Measurements from ENCODE around the gene RBMX. TPM values are rescaled to one million over a fixed set of nuclear protein-coding genes. Genes with fewer than 3 reads are reported as not detected.
A peak's percentile ranks its signal among the peaks of the same experiment; 100 is the strongest.

RBMX gene
- total RNA-seq, 2 experiments from 2014 or later: 310 to 317 TPM

DNA sequence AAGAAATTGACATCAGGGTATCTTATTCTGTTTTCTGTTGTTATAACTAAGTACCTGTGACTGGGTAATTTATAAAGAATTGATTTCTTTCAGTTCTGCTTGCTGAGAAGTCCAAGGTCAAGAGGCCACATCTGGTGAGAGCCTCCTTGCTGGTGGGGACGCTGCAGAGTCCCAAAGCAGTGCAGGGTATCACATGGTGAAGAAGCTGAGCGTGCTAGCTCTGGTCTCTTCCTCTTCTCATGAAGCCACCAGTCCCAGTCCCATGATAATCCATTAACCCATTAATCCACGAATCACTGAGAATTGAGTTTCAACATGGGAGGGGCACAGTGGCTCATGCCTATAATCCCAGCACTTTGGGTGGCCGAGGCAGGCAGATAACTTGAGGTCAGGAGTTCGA, 18.0 kb downstream of the RBMX start:
- Histone ChIP-seq H3K27me3 (ENCODE audit: control insufficient read depth in 1 of 2, insufficient read depth in 2 of 2, low read length in 2 of 2) (no peaks in the 10 kb centered on the region), H3K27ac (ENCODE audit: low read depth in 1 of 2, low read length in 2 of 2) (no peak overlapping the region), H3K36me3 (ENCODE audit: insufficient read depth, low read length) (peaks cover 30% of the 10 kb centered on the region), H3K4me1 (ENCODE audit: insufficient read depth, low read length) (no peaks in the 10 kb centered on the region), H3K4me3 (ENCODE audit: low read length) (no peak overlapping the region), H3K9me3 (ENCODE audit: control insufficient read depth in 1 of 2, insufficient read depth in 1 of 2, low read length in 2 of 2) (no peaks in the 10 kb centered on the region)
- Mint-ChIP-seq H3K27me3 (no peaks in the 10 kb centered on the region), H3K36me3 (ENCODE audit: low read depth) (peaks cover 78% of the 10 kb centered on the region), H3K4me1 (ENCODE audit: low read depth) (peaks cover 28% of the 10 kb centered on the region), H3K9me3 (no peaks in the 10 kb centered on the region), H3K4me3 (no peak overlapping the region), H3K27ac (no peak overlapping the region)
- ChIA-PET CTCF (no interaction called here), POLR2A (interaction anchor here (0.7 kb wide), 1 partner anchor 9 kb away, joined by 3 read pairs; no protein-coding TSS in a partner anchor)
- TF ChIP-seq, protein P1, sequence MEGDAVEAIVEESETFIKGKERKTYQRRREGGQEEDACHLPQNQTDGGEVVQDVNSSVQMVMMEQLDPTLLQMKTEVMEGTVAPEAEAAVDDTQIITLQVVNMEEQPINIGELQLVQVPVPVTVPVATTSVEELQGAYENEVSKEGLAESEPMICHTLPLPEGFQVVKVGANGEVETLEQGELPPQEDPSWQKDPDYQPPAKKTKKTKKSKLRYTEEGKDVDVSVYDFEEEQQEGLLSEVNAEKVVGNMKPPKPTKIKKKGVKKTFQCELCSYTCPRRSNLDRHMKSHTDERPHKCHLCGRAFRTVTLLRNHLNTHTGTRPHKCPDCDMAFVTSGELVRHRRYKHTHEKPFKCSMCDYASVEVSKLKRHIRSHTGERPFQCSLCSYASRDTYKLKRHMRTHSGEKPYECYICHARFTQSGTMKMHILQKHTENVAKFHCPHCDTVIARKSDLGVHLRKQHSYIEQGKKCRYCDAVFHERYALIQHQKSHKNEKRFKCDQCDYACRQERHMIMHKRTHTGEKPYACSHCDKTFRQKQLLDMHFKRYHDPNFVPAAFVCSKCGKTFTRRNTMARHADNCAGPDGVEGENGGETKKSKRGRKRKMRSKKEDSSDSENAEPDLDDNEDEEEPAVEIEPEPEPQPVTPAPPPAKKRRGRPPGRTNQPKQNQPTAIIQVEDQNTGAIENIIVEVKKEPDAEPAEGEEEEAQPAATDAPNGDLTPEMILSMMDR (IDR thresholded peaks at IDR 0.05): no peak
- ATAC-seq (ENCODE audit: poor library complexity) (no peak), DNase-seq (no peak)
- intact Hi-C loops (cut with DNase I, micrococcal nuclease): loop anchor here in 1 of 2 experiments (10.0 kb wide), 1 partner anchor 52 kb away; no protein-coding TSS in a partner anchor

- Mint-ChIP-seq H3K27me3 (no peaks in the 10 kb centered on the region), H3K4me3 (no peak overlapping the region), H3K27ac (peak overlapping the region; percentile 68), H3K36me3 (ENCODE audit: low read depth) (peaks cover 71% of the 10 kb centered on the region), H3K9me3 (no peaks in the 10 kb centered on the region), H3K4me1 (ENCODE audit: low read depth) (peaks cover 22% of the 10 kb centered on the region)
- TF ChIP-seq, protein P1 (IDR thresholded peaks at IDR 0.05): no peak
- ATAC-seq (ENCODE audit: poor library complexity) (no peak), DNase-seq (no peak)
- ChIA-PET CTCF (no interaction called here), POLR2A (interaction anchor here (0.7 kb wide), 1 partner anchor 10 kb away, joined by 3 read pairs; no protein-coding TSS in a partner anchor)
- intact Hi-C loops (cut with DNase I, micrococcal nuclease): loop anchor here in 1 of 2 experiments (10.0 kb wide), 1 partner anchor 53 kb away; no protein-coding TSS in a partner anchor
- Histone ChIP-seq H3K36me3 (ENCODE audit: insufficient read depth, low read length) (peaks cover 29% of the 10 kb centered on the region), H3K4me1 (ENCODE audit: insufficient read depth, low read length) (no peaks in the 10 kb centered on the region), H3K27me3 (ENCODE audit: control insufficient read depth in 1 of 2, insufficient read depth in 2 of 2, low read length in 2 of 2) (no peaks in the 10 kb centered on the region), H3K9me3 (ENCODE audit: control insufficient read depth in 1 of 2, insufficient read depth in 1 of 2, low read length in 2 of 2) (no peaks in the 10 kb centered on the region), H3K27ac (ENCODE audit: low read depth in 1 of 2, low read length in 2 of 2) (no peak overlapping the region), H3K4me3 (ENCODE audit: low read length) (no peak overlapping the region)
Measured at GRCh38 chrX:136861877-136862276, 18.6 kb downstream of the RBMX start.

GRCh38 chrX:136858007-136858756, 22.3 kb downstream of the RBMX start:
- H3K4me1 ChIP-seq (ENCODE audit: insufficient read depth, low read length): no peaks in the 10 kb centered on the region
- H3K27me3 Mint-ChIP-seq: no peaks in the 10 kb centered on the region
- POLR2A ChIA-PET: no interaction called here
- H3K4me3 ChIP-seq (ENCODE audit: low read length): no peak overlapping the region
- no peaks in the 10 kb centered on the region for H3K9me3 ChIP-seq (ENCODE audit: control insufficient read depth in 1 of 2, insufficient read depth in 1 of 2, low read length in 2 of 2)
- DNase-seq: no peak
- peaks cover 64% of the 10 kb centered on the region for H3K36me3 Mint-ChIP-seq (ENCODE audit: low read depth)
- no peaks in the 10 kb centered on the region for H3K27me3 ChIP-seq (ENCODE audit: control insufficient read depth in 1 of 2, insufficient read depth in 2 of 2, low read length in 2 of 2)
- peak overlapping the region; percentile 35 for H3K27ac Mint-ChIP-seq
- ATAC-seq (ENCODE audit: poor library complexity): no peak
- peaks cover 24% of the 10 kb centered on the region for H3K4me1 Mint-ChIP-seq (ENCODE audit: low read depth)
- peaks cover 23% of the 10 kb centered on the region for H3K36me3 ChIP-seq (ENCODE audit: insufficient read depth, low read length)
- H3K9me3 Mint-ChIP-seq: no peaks in the 10 kb centered on the region
- TF ChIP-seq, protein P1 (IDR thresholded peaks at IDR 0.05): no peak
- no peak overlapping the region for H3K27ac ChIP-seq (ENCODE audit: low read depth in 1 of 2, low read length in 2 of 2)
- no peak overlapping the region for H3K4me3 Mint-ChIP-seq
- CTCF ChIA-PET: no interaction called here
- intact Hi-C loops (cut with DNase I, micrococcal nuclease): loop anchor here in 1 of 2 experiments (5.0 kb wide), 1 partner anchor 51 kb away; no protein-coding TSS in a partner anchor

Data from CD4-positive, alpha-beta T cell (primary cell).